Occipital lobe (tissue), 2 donors: Measurements from ENCODE around the gene AGAP3. TPM values are rescaled to one million over a fixed set of nuclear protein-coding genes. Genes with fewer than 3 reads are reported as not detected.
A peak's percentile ranks its signal among the peaks of the same experiment; 100 is the strongest.

ENCODE experiments used
- DNase-seq: peaks from one replicate; lab custom pipeline; 2025; lab: John Stamatoyannopoulos, UW
- total RNA-seq: library from RNA; depleted of rRNA; stranded (reverse); fragments of >200 nt; gene quantifications from one replicate; pipeline ENCODE4 v1.2.3, GENCODE V29; 2014

AGAP3 gene
- total RNA-seq, 1 donor from 2014 or later, result 85.6 TPM

GRCh38 chr7:151057989-151058780 lies 28.1 kb upstream of the AGAP3 start:
- peak; percentile 100 for DNase-seq

DNA sequence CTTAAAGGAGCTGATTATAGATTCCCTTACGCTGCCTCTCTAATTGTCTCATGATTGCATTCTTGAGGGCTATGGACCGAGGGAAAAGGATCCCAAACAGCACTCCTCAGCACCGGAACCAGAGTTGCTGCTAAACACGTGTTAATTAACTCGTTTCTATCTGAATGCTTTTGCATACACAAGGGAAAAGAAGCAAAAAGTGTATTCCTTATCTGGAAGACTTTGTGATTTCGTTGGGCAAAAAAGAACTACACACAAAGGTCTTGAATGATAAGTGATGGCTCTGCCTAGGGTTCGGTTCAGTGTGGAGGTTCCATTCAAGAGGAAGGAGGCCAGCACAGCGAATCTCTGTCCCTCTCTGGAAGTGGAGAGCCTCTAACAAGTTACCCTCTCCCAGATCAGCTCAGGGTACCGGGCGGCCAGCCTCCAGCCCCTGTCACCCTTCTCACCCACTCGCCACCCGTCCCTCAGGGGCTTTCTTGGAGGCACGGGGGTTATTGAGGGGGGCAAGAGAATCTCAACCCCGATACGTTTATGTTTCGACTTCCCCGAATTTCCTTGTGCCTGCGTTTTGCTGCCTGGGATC lies 27.4 kb upstream of the AGAP3 start:
- no peak for DNase-seq

GRCh38 chr7:151059367-151060112 lies 26.7 kb upstream of the AGAP3 start, which contains the start of gene SLC4A2:
TSS of gene SLC4A2 (plus strand) at chr7:151059589. CDS start at chr7:151061988, 2,399 bp downstream.
- peak; percentile 64 for DNase-seq

DNA sequence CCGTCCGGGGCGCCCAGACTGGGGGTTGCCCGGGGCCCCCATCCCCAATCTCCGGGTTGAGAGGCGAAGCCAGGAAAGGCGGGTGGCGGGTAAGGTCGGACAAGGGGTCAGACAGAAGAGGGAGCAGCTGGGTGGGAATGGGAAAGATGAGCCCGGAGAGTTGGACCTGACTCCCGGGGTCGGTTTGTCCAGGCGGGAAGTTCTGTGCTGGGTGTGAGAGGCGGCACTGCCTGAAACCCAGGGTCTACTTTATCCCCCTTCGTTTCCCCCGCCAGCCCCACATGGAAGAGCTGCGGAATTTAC lies 26.2 kb upstream of the AGAP3 start:
- no peak for DNase-seq

DNA sequence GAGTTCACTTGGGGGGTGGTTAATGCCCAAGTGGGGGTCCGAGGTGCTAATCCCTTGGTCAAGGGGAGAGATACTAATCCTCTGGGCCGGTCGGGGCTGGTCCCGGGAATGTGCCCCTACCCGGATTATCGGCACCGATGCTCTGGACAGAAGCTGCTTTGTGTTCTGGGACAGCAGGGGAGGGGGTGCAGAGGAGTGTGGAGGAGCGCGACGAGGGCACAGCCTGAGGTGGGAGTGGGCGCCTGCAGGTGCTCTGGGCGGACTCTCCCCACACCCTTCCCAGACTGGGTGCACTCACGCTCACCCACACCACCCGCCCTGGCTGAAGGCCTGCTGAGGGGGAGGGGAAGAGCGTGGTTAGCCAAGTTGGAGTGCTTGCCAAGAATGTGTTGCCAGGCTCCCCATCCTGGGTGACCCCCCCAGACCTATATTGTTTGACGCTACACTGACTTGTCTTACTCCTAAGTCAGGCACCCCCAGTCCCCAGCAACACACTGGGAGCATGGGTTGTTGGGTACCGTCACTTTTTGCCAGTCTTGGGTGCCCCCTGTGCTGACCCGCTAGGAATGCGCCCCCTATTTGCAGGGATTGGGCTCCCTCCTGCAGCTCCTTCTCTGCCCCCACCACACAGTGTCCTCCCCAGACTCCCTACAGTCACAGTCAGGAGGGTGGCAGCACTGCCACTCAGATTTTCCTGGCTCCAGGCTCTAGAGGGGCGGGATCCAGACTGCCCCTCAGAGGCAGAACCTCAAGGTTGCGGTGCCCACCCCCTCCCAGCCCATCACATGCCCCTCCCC lies 25.7 kb upstream of the AGAP3 start:
- no peak for DNase-seq

DNA sequence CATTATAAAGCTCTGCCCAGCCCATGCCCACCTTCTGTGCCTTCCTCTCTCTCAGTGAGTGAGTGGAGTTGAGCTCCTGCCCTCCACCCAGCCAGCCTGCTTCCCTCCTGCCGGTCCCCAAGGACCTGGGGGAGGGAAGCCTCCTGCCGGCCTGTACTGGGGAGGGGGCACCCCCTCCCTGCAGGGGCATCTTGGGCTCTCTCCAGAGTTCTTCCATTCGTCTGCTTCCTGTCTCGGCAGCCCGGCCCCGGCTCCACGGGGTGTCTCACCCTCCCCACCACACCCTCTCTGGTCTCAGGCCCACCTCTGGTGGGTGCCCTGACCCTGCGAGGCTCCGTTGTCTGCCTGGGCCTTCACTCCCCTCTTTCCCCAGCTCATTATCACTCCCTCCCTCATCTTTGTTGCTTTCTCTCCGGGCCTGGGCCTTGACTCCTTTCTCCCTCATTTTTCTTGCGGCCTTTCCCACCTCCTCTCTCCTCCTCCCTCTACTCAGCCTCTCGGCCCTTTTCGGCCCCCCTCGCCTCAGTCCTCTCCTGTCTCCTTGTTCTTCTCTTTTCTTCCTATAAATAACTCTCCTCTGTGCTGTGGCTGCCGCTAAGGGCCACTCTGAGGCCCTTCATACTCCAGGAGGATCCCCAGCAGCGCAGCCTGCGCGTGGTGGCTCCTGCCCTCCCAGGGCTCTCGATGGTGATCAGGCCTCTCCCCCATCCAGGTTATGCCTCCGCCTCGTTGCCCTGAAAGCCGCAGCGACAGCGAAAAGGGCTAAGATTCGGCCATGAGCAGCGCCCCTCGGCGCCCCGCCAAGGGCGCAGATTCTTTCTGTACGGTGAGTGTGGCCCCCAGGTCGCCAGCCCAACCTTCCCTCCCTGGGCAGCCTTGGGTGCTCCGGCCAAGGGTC lies 24.8 kb upstream of the AGAP3 start:
- DNase-seq, result no peak

GRCh38 chr7:151062111-151062398 lies 24.2 kb upstream of the AGAP3 start:
- no peak for DNase-seq

GRCh38 chr7:151062399-151063211 lies 23.7 kb upstream of the AGAP3 start:
- no peak for DNase-seq

- no peak for DNase-seq
These were observed 23.1 kb upstream of the AGAP3 start for GRCh38 chr7:151063212-151063561.

GRCh38 chr7:151064454-151064853 lies 21.8 kb upstream of the AGAP3 start:
- DNase-seq, result no peak

GRCh38 chr7:151064993-151065392 lies 21.3 kb upstream of the AGAP3 start:
- DNase-seq, result no peak

- DNase-seq, result no peak
These were observed 20.8 kb upstream of the AGAP3 start for GRCh38 chr7:151065516-151065915.

DNA sequence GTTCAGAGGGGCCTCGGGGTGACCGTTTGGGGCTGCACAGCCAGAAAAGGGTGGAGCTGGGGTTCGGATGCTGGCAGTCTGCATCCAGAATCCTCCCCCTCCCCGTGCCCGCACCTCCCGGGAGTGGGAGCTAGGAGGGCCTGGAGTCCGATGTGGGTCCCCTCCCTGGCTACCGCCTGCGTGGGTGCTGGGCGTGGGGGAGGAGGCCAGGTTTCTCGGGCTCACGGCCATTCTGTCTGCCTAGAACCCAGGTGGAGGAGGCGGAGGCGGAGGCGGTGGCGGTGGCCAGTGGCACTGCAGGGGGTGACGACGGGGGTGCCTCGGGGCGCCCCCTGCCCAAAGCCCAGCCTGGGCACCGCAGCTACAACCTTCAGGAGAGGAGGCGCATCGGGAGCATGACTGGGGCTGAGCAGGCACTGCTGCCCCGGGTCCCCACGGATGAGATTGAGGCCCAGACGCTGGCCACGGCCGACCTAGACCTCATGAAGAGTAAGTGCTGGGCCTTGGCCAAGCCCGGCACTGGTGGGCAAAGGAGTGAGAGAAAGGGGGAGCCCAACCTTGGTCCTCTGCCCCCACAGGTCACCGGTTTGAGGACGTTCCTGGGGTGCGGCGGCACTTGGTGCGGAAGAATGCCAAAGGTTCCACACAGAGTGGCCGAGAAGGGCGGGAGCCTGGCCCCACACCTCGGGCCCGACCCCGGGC lies 19.9 kb upstream of the AGAP3 start:
- no peak for DNase-seq

GRCh38 chr7:151068069-151068773 lies 18.1 kb upstream of the AGAP3 start:
- no peak for DNase-seq

DNA sequence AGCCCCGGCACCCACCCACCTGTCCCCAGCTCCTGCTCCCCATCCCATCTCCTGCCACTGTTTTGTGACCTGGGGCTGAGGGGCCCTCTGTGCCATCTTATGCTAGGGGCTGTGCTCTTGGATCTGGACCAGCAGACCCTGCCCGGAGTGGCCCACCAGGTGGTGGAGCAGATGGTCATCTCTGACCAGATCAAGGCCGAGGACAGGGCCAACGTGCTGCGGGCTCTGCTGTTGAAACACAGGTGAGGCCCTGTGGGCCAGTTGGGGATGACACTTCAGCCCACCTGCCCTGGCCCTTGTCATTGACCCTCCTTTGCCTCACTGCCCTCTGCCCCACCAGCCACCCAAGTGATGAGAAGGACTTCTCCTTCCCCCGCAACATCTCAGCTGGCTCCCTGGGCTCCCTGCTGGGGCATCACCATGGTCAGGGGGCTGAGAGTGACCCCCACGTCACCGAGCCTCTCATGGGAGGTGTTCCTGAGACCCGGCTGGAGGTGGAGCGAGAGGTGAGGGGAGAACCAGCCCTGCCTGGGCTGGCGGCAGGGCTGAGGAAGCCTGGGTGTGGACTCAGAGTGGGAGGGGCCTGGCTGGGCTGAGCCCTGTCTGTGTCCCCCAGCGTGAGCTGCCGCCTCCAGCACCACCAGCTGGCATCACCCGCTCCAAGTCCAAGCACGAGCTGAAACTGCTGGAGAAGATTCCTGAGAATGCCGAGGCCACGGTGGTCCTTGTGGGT lies 16.3 kb upstream of the AGAP3 start:
- no peak for DNase-seq

- DNase-seq, result no peak
These were observed 15.7 kb upstream of the AGAP3 start for GRCh38 chr7:151070574-151070960.

DNA sequence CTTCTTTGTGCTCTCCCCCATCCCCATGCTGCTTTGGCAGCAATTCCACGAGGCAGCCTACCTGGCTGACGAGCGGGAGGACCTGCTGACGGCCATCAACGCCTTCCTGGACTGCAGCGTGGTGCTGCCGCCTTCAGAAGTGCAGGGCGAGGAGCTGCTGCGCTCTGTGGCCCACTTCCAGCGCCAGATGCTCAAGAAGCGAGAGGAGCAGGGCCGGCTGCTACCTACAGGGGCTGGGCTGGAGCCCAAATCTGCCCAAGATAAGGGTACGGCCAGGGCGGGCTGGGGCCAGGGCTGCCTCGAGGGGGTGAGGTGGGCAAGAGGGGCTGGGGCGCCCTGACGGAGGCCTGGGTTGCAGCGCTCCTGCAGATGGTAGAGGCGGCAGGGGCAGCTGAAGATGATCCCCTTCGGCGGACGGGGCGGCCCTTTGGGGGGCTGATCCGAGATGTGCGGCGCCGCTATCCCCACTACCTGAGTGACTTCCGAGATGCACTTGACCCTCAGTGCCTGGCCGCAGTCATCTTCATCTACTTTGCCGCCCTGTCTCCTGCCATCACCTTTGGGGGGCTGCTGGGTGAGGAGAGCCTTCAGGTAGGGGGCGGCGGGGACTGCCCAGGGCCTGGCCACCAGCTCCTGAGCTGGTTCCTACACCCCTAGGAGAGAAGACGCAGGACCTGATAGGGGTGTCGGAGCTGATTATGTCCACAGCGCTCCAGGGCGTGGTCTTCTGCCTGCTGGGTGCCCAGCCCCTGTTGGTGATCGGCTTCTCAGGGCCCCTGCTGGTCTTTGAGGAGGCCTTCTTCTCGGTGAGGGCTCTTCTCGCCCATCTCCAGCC lies 15.0 kb upstream of the AGAP3 start:
- DNase-seq, result no peak
